IMR-90 (cell line): ENCODE data around the gene CACNB2. TPM values are rescaled to one million over a fixed set of nuclear protein-coding genes. Genes with fewer than 3 reads are reported as not detected.

Source experiments
- ATAC-seq: fragments of 200-7000 bp; cut with Tn5 transposase; 2 replicates; pipeline ENCODE4 v1.9.1; 2020; ENCODE audit warnings: low read depth, mild to moderate bottlenecking, moderate library complexity
- BruUV-seq: library from RNA; stranded (reverse); fragments of 400-500 nt; replicated peaks from 2 replicates; lab custom pipeline; 2021; lab: Mats Ljungman, UMichigan
- CTCF ChIA-PET: fragments of 300-600 bp; formaldehyde crosslinking; extraction: SDS; loops from one replicate; lab custom pipeline; 2021; ENCODE audit warnings: antibody characterized with exemption; lab: Yijun Ruan, JAX
- POLR2A ChIA-PET: fragments of 300-600 bp; sonication (Branson Sonifier 250); formaldehyde crosslinking; loops from one replicate; lab custom pipeline; 2022; ENCODE audit warnings: antibody characterized with exemption; ENCODE audit not compliant: unreplicated experiment; lab: Charles Lee
- DNase-seq: peaks from one replicate; pipeline ENCODE4 v3.0.0; 2013
- H2AFZ ChIP-seq: replicated peaks from 2 replicates; pipeline ENCODE3; 2013; ENCODE audit warnings: low read length, mild to moderate bottlenecking; ENCODE audit not compliant: poor library complexity
- H2AK5ac ChIP-seq: 2 replicates; pipeline ENCODE4 v1.6.1; 2013; ENCODE audit warnings: low read depth, low read length, inconsistent platforms
- H2AK9ac ChIP-seq: replicated peaks from 2 replicates; pipeline ENCODE3; 2013; ENCODE audit warnings: mild to moderate bottlenecking, low read depth, low read length, moderate library complexity; ENCODE audit not compliant: poor library complexity
- H2BK120ac ChIP-seq: 2 replicates; pipeline ENCODE4 v1.6.1; 2013; ENCODE audit warnings: low read depth, low read length, inconsistent platforms
- H2BK15ac ChIP-seq: 3 replicates; pipeline ENCODE4 v1.6.1; 2013; ENCODE audit warnings: low read depth, low read length, inconsistent platforms
- H2BK20ac ChIP-seq: 2 replicates; pipeline ENCODE4 v1.6.1; 2013; ENCODE audit warnings: low read depth, mild to moderate bottlenecking, inconsistent platforms, low read length, moderate library complexity
- H2BK5ac ChIP-seq: 2 replicates; pipeline ENCODE4 v1.6.1; 2013; ENCODE audit warnings: mild to moderate bottlenecking, low read depth, low read length, inconsistent platforms; ENCODE audit not compliant: poor library complexity, severe bottlenecking
- H3K14ac ChIP-seq: replicated peaks from 2 replicates; pipeline ENCODE4 v1.6.1; 2013; ENCODE audit warnings: low read depth, low read length, inconsistent platforms
- H3K18ac ChIP-seq: 2 replicates; pipeline ENCODE4 v1.6.1; 2013; ENCODE audit warnings: low read depth, low read length, control low read depth
- H3K23ac ChIP-seq: 2 replicates; pipeline ENCODE4 v1.6.1; 2013; ENCODE audit warnings: low read depth, low read length, inconsistent platforms
- H3K27ac ChIP-seq: 2 replicates; pipeline ENCODE4 v1.5.1; 2013; ENCODE audit warnings: mild to moderate bottlenecking, control low read depth, low read length; ENCODE audit not compliant: insufficient read depth
- H3K27me3 ChIP-seq: 2 replicates; pipeline ENCODE4 v1.6.1; 2013; ENCODE audit warnings: low read length; ENCODE audit not compliant: control insufficient read depth, insufficient read depth
- H3K36me3 ChIP-seq: 2 replicates; pipeline ENCODE4 v1.6.1; 2013; ENCODE audit warnings: low read length, mixed read lengths; ENCODE audit not compliant: control insufficient read depth, insufficient read depth
- H3K4ac ChIP-seq: 2 replicates; pipeline ENCODE4 v1.6.1; 2013; ENCODE audit warnings: low read depth, low read length, inconsistent platforms
- H3K4me1 ChIP-seq: 2 replicates; pipeline ENCODE4 v1.6.1; 2013; ENCODE audit warnings: low read length, mixed read lengths; ENCODE audit not compliant: control insufficient read depth, insufficient read depth
- H3K4me2 ChIP-seq: 2 replicates; pipeline ENCODE4 v1.6.1; 2013; ENCODE audit warnings: low read depth, mild to moderate bottlenecking, control low read depth, low read length, moderate library complexity
- H3K4me3 ChIP-seq: 2 replicates; pipeline ENCODE4 v1.5.1; 2013; ENCODE audit warnings: low read depth, mild to moderate bottlenecking, control low read depth, low read length, moderate library complexity; ENCODE audit not compliant: insufficient read depth
- H3K56ac ChIP-seq: 2 replicates; pipeline ENCODE4 v1.6.1; 2013; ENCODE audit warnings: low read length, inconsistent platforms; ENCODE audit not compliant: insufficient read depth; ENCODE audit errors: extremely low read depth
- H3K79me1 ChIP-seq, 2 experiments: 2 replicates each; pipeline ENCODE4 v1.6.1; 2013; ENCODE audit warnings: low read length in 2 of 2, inconsistent platforms in 1 of 2, low read depth in 1 of 2
- H3K9ac ChIP-seq: 2 replicates; pipeline ENCODE4 v1.6.1; 2013; ENCODE audit warnings: low read depth, low read length, control low read depth
- H3K9me1 ChIP-seq: 2 replicates; pipeline ENCODE4 v1.6.1; 2013; ENCODE audit warnings: low read length, inconsistent platforms; ENCODE audit not compliant: insufficient read depth
- H3K9me3 ChIP-seq: 2 replicates; pipeline ENCODE4 v1.6.1; 2013; ENCODE audit warnings: low read length; ENCODE audit not compliant: control insufficient read depth, insufficient read depth
- H4K20me1 ChIP-seq: 2 replicates; pipeline ENCODE4 v1.6.1; 2013; ENCODE audit warnings: low read length, inconsistent platforms; ENCODE audit not compliant: insufficient read depth
- H4K5ac ChIP-seq: 2 replicates; pipeline ENCODE4 v1.6.1; 2013; ENCODE audit warnings: mild to moderate bottlenecking, low read depth, low read length, control low read depth
- H4K8ac ChIP-seq, 2 experiments: 2 replicates each; pipeline ENCODE4 v1.6.1; 2013; ENCODE audit warnings: low read depth in 2 of 2, low read length in 2 of 2, control low read depth in 1 of 2, inconsistent platforms in 1 of 2
- H4K91ac ChIP-seq: 2 replicates; pipeline ENCODE4 v1.6.1; 2013; ENCODE audit warnings: low read depth, low read length, inconsistent platforms; ENCODE audit not compliant: insufficient read depth
- CTCF ChIP-seq: conservative IDR thresholded peaks from 2 replicates; pipeline ENCODE4 v1.5.1; 2012; ENCODE audit warnings: mild to moderate bottlenecking, low read depth, low read length, improper control_type of control experiment
- NFE2L2 ChIP-seq: fragments of 150-350 bp; IDR thresholded peaks from 2 replicates; pipeline ENCODE4 v1.6.1; 2016; ENCODE audit warnings: low read depth, mild to moderate bottlenecking, low read length
- WGBS, 2 experiments: methylation state at CpG; one replicate each; pipeline versions ENCODE4 v1.1.5 to v1.1.7; 2013; ENCODE audit warnings: missing lambda C conversion rate in 2 of 2; ENCODE audit not compliant: insufficient read length in 1 of 2; ENCODE audit errors: extremely low coverage in 2 of 2; 5-methylcytosine and 5-hydroxymethylcytosine counted together
- dilution Hi-C: fragments of 300-500 bp; cut with HindIII; formaldehyde crosslinking; loops from one replicate; pipeline ENCODE4 v1.14.3; 2018; ENCODE audit warnings: low sequenced_read_pairs; ENCODE audit not compliant: unreplicated experiment
- in situ Hi-C: fragments of 300-500 bp; cut with MboI; formaldehyde crosslinking; loops from 3 replicates; pipeline ENCODE4 v1.14.3; 2019; ENCODE audit warnings: low sequenced_read_pairs, inconsistent platforms, mixed read lengths
- intact Hi-C: fragments of 100-400 bp; cut with micrococcal nuclease; formaldehyde crosslinking; loops from 2 replicates; pipeline ENCODE4 v1.10.0; 2022
- polyA plus RNA-seq, 3 experiments: library from polyadenylated mRNA; depleted of rRNA; stranded (reverse); fragments of >200 nt; gene quantifications; 2 replicates each; pipeline ENCODE4 v1.2.3, GENCODE V29; 2012; ENCODE audit warnings: low replicate concordance in 1 of 3
- total RNA-seq: library from RNA; depleted of rRNA; stranded (reverse); fragments of >200 nt; gene quantifications from 2 replicates; pipeline ENCODE4 v1.2.3, GENCODE V29; 2012

The CACNB2 gene
- total and polyA plus RNA-seq, 2 of the 4 experiments (the other 2 are of a cell fraction), result 0.36 TPM

GRCh38 chr10:18290651-18291313 is 150.6 kb downstream of the CACNB2 start:
- Histone ChIP-seq H3K27me3 (0 out of 2 replicates have a peak, but pooled peaks cover 2% of the 10 kb centered on the region), H3K14ac (no peak overlapping the region), H2BK20ac (no peak overlapping the region), H4K91ac (no peak overlapping the region), H4K20me1 (no peaks in the 10 kb centered on the region), H2BK120ac (no peak overlapping the region), H3K79me1 (no peaks in the 10 kb centered on the region), H3K18ac (no peak overlapping the region), H2BK15ac (no peak overlapping the region), H3K4me1 (no peaks in the 10 kb centered on the region; the same call in 1 of the 2 replicates), H3K9ac (no peak overlapping the region), H3K4ac (no peak overlapping the region), H3K9me3 (no peaks in the 10 kb centered on the region), H2BK5ac (no peak overlapping the region), H3K36me3 (no peaks in the 10 kb centered on the region), H2AFZ (no peak overlapping the region), H3K4me3 (no peak overlapping the region), H3K4me2 (no peak overlapping the region), H4K8ac (no peak overlapping the region), H3K23ac (no peak overlapping the region), H3K9me1 (no peaks in the 10 kb centered on the region), H2AK9ac (no peak overlapping the region), H4K5ac (no peak overlapping the region), H3K27ac (no peak overlapping the region), H2AK5ac (no peak overlapping the region), H3K56ac (no peak overlapping the region)
- no peak for ATAC-seq
- TF ChIP-seq NFE2L2 (no peak), CTCF (no peak)
- dilution Hi-C loops (no loop called here), intact Hi-C loops (no loop called here), in situ Hi-C loops (no loop called here)
- POLR2A ChIA-PET, result no interaction called here
- no peak for DNase-seq
- CTCF ChIA-PET, result interaction anchor here (0.6 kb wide), 1 partner anchor 39 kb away, joined by 7 read pairs; no protein-coding TSS in a partner anchor
- BruUV-seq, result no TSS peak
- WGBS, 2 experiments, result 95% methylated on average over 3 of the region's 16 CpGs; no CpG with 5 or more reads in 1 of the 2 experiments
